Activated T-cell treated with anti-CD3 and anti-CD28 coated beads for 4 hours (primary cell): ENCODE measurements around the gene ZFR2.
"Not testable (repeated sequence)": the region's sequence is repeated elsewhere in the genome, so short reads cannot be mapped to it uniquely, and the experiment has no call there.

Experiments used
- DNase-seq: peaks from one replicate; pipeline ENCODE4 v3.0.0-alpha.2; 2020

The ZFR2 gene

DNA sequence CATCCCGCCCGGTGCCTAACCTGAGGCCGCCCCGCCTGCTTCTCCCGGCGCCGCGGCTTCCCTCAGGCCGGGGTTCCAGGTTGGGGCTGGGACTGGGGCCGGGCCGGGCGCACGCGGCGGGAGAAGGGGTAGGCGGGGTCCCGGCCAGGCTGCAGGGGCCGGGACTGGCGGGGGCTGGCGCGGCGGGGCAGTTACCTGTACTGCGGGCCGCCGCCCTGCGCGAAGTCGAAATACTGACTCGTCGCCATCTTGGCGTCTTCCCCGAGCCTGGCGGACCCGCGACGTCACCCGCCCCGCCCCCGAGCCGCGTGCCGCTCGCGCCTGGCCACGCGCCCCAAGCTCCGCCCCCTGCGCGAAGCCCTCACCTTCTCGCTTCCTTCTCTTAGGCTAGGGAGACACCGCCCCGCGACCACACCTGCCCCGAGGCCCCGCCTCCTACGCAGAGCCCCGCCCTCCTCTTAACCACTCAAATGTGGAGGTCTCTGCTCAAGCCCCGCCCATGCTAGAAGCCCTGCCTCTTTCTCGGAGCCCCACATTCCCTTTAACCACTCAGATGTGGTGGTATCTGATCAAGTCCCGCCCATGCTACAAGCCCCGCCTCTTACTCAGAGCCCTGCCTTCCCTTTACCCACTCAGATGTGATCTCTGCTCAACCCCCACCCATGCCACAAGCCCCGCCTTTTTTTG lies at the start of gene ZFR2:
ZFR2 (minus strand) TSS at position 269 of the 687 bp plus-strand sequence; CDS start at position 248, 21 bp downstream.
- DNase-seq = peak; percentile 7

DNA sequence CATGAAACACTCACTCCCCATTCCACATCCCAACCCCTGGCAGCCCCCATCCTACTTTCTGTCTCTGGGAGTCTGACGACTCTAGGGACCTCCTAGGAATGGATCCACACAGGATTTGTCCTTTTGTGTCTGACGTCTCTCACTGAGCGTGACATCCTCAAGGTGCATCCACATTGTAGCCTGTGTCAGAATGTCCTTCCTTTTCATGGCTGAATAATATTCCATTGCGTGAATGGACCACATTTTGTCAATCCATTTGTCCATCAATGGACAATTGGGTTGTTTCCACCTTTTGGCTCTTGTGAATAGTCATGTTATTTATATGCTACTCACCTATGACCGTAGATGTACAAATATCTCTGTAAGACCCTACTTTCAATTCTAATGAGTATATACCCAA lies 47.2 kb upstream of the ZFR2 start:
- DNase-seq = no peak

DNA sequence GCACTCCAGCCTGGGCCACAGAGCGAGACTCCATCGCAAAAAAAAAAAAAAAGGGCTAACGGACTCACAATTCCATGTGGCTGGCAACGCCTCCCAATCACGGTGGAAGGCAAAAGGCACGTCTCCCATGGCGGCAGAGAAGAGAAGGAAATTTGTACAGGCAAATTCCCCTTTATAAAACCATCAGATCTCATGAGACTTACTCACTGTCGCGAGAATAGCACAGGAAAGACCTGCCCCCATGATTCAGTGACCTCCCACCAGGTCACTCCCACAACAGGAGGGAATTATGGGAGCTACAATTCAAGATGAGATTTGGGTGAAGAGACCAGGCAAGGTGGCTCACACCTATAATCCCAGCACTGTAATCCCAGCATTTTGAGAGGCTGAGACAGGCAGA lies 45.4 kb upstream of the ZFR2 start:
- DNase-seq = no peak

DNA sequence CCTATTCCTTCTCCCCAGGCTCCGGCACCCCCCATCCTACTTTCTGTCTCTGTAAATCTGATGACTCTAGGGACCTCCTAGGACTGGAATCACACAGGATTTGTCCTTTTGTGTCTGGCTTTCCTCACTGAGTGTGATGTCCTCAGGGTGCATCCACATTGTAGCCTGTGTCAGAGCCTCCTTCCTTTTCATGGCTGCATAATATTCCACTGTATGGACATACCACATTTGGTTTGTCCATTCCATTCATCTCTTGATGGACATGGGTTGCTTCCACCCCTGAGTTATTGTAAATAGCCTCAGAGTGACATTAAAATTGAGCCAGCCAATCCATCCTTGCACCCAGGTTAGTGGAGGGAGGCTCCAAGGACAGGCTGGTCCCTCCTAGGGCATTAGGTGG lies 41.3 kb upstream of the ZFR2 start:
- no peak for DNase-seq

DNA sequence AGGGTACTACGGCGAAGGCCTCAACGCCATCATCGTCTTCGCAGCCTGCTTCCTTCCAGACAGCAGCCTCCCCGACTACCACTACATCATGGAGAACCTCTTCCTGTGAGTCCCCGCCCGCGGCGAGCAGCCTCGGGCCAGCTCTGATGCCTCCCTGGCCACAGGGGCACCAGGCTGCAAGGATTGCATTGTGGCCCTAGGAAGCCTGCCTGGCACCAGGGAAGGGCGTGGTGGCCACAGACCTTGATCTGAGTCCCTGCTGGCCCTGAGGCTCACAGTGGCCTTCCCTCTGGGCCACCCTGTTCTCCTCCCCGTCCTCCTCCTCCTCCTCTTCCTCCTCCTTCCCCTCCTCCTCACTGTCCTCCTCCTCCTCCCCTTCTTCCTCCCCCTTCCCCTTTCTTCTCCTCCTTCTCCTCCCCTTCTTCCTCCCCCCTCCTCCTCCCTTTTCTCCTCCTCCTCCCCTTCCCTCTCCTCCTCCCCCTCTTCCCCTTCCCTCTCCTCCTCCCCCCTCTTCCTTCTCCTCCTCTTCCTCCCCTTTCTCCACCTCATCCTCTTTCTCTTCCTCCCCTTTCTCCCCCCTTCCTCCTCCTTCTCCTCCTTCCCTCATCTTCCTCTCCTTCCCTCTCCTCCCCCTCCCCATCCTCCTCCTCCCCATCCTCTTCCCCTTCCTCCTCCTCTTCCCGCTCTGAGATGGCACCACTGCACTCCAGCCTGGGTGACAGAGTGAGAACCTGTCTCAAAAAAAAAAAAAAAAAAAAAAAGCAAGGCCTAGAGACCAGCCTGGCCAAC lies 39.6 kb upstream of the ZFR2 start:
- DNase-seq = no peak

DNA sequence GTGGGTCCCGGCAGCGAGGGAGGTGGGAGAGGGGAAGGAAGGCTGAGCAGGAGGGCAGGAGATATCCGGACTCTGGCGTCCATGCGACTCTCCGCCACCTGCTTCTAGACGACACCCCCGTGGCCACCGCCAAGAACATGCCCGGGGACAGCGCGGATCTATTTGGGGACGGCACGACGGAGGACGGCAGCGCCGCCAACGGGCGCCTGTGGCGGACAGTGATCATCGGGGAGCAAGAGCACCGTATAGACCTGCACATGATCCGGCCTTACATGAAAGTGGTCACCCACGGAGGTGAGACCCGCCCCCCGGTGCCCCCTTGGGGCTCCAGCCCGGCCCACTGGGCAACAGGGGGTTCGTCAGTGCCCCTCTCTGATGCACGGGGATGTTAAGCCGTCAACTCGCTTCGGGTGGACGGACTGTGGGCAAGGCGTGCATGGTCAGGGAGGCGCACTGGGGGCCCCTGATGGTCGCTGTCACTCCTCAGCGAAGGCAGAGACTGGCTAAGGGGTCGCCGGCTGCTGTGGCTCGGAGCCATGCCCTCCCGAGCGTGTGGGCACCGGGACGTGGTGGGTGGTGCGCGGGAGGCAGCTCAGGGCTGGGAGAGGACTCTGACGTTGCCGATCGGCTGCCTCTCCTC lies 38.9 kb upstream of the ZFR2 start:
- no peak for DNase-seq

DNA sequence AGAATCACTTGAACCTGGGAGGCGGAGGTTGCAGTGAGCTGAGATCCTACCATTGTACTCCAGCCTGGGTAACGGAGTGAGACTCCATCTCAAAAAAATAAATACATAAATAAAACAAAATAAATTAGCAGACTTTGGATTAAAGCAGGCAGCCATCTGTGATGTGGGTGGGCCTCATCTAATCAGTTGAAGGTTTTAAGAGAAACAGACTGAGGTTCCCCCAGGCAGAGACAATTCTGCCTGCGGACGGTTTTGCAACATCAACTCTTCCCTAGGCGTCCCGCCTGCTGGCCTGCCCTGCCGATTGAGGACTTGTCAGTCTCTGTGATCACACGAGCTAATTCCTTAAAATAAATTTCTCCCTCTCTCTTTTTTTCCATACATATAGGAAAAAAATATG lies 35.4 kb upstream of the ZFR2 start:
- no peak for DNase-seq

DNA sequence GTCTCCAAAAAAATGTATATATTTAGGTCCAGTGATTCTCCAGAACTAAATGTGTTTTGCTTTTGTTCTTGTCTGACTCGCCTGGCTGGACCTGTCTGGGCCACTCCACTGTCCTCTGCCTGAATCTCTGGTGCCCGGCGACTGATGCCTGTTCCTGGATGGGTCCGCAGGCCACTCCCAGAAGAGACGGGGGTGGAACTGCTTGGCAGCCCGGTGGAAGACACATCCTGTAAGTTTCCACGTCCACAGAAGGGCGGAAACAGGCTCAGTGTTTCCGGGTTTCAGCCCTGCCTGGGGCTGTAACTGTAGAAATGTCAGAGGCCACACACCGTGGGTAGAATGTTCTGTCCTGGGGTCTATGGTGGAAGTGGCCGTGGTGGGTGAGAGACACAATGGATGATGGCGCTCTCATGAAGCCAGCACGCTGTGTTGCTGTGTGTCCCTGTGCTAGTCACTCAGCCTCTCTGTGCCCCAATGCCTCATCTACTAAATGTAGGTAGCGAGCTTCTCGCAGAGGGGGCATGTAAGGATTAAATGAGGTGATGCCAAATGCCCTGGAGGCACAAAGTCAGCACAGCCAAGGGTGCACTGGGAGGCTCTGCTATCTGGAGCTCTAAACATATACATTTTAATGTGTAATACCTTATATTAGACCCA lies 33.6 kb upstream of the ZFR2 start:
- no peak for DNase-seq

DNA sequence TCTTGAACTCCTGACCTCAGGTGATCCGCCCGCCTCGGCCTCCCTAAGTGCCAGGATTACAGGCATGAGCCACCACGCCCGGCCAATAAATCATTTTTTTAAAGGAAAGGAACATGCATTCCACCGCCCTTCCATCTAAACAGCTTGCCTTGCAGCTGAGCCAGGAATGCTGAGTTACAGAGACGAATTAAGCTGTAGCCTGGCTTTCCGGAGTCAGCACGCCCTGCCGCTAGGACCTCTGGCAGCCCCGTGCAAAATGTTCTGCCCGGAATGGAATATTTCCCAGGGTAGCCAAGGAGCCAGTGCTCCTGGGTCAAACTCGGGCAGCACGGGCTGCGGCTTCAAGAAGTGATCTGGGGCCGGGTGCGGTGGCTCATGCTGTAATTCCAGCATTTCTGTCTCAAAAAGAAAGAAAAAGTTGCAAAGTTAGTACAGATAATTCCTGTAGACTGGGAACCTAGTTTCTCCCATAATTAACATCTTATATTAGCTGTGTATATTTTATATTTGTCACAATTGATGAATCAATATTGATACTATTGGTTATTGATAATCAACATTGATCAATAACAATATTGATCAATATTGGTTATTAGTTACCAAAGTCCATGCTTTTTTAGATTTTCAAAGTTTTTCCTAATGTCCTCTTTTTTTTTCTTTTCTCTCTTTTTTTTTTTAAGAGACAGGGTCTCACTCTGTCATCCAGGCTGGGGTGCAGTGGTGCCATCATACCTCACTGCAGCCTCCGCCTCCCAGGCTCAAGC lies 30.9 kb upstream of the ZFR2 start:
- DNase-seq = no peak

DNA sequence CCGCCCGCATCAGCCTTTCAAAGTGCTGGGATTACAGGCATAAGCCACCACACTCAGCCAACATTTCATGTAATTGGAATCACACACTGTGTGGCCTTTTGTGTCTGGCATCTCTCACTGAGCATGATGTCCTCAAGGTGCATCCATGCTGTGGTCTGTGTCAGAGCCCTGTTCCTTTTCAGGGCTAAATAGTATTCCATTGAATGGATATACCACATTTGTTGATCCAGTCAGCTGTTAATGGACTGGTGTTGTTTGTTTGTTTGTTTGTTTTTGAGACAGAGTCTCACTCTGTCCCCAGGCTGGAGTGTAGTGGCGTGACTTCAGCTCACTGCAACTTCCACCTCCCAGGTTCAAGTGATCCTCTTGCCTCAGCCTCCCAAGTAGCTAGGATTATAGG lies 29.6 kb upstream of the ZFR2 start:
- no peak for DNase-seq

DNA sequence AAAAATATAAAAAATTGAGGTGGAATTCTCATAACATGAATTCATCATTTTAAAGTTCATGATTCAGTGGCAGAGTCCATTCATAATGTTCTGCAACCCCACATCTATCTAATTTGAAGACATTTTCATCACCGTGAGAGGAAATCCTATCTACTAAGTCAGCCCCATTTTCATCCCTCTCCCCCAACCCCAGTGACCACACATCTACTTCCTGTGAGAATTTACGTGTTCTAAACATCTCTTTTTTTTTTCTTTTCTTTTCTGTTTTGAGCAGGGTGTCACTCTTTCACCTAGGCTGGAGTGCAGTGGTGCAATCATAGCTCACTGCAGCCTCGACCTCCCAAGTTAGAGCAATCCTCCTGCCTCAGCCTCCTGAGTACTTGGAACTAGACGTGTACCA lies 29.1 kb upstream of the ZFR2 start:
- no peak for DNase-seq

DNA sequence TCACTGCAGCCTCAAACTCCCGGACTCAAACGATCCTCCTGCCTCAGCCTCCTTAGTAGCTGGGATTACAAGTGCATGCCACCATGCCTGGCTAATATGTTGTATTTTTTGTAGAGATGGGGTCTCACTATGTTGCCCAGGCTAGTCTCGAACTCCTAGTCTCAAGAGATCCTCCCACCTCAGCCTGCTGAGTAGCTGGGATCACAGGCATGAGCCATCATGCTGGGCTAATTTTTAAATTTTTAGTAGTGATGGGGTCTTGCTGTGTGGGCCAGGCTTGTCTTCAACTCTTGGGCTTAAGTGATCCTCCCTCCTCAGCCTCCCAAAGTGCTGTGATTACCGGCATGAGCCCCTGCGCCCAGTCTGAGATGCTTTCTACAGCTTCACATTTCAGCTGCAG lies 26.9 kb upstream of the ZFR2 start:
- DNase-seq = no peak

DNA sequence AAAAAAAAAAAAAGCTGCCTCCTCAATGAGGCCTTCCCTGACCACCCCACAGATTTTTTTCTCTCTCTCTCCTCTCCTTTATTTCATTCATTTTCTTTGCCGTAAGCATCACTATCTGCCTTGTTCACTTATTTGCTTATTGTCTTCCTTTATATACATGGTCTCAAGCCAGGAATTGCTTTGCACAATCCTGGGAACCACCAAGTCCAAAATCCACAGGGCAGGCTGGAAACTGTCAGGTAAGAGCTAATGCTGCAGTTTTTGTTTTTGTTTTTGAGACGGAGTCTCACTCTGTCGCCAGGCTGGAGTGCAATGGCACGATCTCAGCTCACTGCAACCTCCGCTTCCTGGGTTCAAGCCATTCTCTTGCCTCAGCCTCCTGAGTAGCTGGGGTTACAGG lies 26.1 kb upstream of the ZFR2 start:
- not testable (repeated sequence) for DNase-seq

DNA sequence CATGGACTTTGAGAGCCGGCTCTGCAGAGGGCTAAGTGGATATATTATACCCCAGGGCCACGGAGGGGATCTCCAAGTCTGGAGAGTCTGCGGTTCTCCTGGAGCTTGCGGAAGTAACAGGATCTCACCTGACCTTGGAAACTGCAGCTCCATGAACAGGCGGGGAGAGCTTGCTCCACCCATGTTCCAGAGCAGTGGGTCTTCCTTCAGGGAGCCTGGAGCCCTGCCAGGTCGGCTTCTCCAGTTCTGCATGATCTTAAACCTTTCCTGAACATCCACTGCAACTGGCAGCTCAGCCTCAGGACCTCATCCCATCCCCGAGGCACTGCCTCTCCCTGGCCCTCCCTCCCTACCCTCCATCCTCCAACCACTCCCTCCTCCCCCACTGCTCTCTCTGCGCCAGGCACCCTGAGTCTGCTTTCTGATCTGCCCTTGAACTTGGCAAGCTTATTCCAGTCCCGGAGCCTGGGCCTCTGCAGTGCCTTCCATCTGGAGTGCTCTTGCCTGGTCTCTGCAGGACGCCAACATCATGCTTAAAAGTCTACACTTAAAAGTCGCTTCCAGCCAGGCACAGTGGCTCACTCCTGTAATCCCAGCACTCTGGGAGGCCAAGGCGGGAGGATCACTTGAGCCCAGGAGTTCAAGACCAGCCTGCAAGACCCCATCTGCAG lies 24.8 kb upstream of the ZFR2 start:
- DNase-seq = no peak

DNA sequence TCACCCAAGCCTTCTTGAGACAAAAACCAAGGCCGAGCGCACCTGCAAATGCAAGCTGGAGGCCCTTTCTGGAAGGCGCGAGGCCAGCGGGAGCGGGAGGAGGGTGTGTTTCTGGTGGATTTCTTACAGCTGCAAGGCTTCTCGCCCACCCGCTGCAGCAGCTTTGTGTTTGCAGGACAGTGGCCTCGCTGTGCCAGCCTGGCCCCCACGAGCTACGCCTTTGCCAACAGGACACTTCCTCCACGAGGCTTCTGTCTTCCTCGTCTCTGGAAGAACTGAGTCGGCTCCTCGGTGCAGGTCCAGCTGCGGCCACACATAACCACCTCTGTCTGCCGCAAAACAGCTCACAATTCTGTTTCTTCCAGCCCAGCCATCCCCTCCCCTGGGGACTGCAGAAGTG lies 21.8 kb upstream of the ZFR2 start:
- no peak for DNase-seq

DNA sequence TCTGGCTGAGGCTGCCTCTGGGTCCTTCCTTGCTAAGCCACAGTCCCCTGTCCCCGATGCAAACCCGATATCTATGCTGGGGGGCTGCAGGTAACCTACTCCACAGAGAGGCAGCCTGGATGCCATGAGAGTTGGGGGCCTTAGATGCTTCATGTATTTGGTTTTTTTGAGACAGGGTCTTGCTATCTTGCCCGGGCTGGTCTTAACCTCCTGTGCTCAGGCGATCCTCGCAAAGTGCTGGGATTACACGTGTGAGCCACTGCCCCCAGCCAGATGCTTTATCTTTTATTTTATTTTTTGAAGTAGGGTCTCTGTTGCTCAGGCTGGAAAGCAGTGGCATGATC lies 13.2 kb upstream of the ZFR2 start:
- no peak for DNase-seq

DNA sequence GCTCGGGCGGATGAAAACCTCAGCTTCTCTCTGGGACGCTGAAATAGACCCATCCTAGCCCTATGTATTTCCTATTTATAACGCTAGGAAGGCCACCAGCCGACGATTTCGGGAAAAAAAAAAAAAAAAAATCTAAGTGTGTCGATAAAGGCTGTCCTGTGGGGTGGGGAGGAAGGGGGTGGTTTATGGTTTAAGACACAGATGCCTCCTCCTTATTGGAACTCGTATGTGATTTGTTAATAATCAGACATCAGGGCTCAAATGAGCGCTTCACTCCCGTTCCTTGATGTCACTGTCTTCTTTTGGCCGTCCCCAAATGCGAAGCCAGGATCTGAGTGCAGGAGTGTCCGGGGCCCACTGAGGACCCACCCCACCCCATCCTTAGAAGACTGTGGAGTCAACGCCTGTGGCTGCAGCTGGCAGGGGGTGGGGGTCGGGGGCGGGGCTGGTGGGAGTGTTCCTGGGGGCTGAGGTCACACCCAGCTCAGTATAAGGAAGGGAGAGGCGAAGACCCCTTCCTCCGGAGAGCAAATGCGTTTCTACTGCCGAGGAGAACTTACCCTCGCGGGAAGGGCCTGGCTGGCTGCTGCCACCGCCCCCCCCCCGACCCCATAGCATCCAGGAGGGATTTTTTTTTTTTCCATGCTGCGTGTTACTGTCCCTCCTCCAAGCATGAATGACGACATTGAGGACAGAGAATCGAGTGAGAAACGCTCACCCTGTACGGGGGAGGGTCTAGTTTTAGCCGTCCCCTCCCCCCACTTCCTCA lies 12.6 kb upstream of the ZFR2 start:
- no peak for DNase-seq

DNA sequence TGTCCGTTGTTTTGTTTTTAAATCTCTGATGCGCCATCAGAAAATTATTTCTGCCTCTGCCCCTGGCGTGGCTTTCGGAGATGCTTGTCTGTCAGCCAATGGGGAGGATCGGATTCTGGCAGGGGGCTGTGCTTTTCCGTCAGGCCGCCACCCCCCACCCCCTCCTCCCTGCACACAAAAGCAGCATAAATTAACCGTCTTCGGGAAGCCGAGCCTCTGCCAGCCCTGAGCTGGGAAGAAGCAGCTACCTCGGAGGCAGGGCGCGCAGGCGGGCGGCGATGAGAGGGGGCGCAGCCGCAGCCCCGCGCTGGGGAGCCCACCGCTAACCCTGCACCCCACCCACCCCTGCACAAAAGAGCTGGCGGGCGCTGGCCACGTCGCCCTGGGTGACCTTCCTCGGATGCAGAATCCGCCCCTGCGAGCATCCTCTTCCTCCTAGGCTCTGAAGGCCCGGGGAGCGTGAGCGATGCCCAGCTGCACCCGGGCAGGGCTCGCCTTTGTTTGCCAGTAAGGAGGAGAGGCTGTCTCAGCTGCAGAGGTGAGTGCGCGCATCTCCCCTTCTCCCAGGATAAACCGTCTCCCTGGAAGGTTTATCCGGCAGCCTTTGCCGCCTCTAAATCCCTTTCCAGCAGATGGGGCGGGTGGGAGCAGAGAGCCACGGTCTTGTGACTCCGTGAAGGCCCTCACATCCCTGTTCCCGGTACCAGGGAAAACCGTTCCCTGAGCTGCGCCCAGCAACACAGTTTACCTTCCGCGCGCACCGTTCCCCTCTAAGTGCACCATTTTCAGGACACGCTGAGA lies 11.8 kb upstream of the ZFR2 start, which contains the start of gene ATCAY:
ATCAY (plus strand) TSS at position 215 of the 801 bp plus-strand sequence. CDS start 5,083 bp downstream, outside the sequence.
- no peak for DNase-seq

DNA sequence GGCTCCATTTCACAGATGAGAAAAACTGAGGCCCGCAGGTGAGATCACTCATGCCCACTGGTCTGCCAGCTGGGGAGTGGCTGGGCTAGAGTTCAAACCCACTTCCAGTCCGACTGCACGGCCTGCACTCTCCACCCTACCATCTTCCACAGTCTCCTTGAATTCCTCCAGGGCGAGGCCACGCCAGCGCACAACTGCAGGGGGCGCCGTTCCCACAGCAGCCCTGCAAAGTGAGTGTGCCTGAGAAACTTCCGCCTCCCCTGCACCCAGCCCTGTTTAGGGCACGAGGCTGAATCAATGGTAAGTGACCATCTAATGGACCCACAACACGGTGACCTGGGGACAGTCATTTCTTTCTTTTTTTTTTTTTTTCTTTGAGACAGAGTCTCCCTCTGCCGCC lies 10.8 kb upstream of the ZFR2 start:
- DNase-seq = no peak

DNA sequence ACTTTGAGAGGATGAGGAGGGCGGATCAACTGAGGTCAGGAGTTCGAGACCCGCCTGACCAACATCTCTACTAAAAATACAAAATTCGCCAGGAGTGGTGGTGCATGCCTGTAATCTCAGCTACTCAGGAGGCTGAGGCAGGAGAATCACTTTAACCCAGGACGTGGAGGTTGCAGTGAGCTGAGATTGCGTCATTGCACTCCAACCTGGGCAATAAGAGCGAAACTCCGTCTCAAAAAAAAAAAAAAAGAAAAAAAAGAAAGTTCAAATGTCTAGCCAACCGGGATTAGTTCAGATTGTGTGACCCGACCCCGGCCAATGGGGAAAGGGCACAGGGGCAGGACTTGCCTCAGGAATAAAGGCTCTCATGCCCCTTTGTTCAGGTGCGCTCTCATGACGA lies 5.9 kb upstream of the ZFR2 start:
- not testable (repeated sequence) for DNase-seq

DNA sequence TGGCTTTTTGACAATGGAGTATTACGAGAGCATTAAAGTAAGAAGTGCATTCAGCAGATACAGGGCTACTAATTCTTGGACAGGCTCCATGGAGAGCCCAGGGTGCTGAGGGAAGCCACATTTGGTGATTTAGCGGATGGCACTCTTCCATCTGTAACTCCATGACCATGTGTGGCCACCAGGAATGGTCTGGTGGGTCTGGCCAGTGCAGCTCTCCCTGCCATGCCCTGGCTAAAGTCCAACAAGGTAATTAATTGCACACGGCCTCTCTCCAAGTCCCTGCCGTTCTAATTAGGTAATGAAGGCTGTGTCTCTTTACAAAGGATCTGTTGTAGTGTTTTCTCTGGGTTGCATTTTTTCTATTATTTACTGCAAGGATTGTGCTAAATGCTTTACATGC lies 4.3 kb upstream of the ZFR2 start:
- DNase-seq = no peak
